ENCODE results near the gene PASK. TPM values are rescaled to one million over a fixed set of nuclear protein-coding genes. Genes with fewer than 3 reads are reported as not detected.

The PASK gene
- total RNA-seq, 1 donor from 2014 or later: 20.3 TPM

GRCh38 chr2:241091734-241092445 lies 57.4 kb downstream of the PASK start:
- Histone ChIP-seq H3F3A (ENCODE audit: low read depth) (peaks cover 4% of the 10 kb centered on the region), H3K27me3 (no peaks in the 10 kb centered on the region), H3K9me3 (ENCODE audit: low read depth) (no peaks in the 10 kb centered on the region), H4K20me1 (ENCODE audit: low read depth) (peaks cover 15% of the 10 kb centered on the region), H2AFZ (replicated peaks) (no peak overlapping the region), H3K79me2 (ENCODE audit: low read depth) (no peaks in the 10 kb centered on the region), H3K4me1 (no peaks in the 10 kb centered on the region), H3K36me3 (peaks cover 7% of the 10 kb centered on the region), H3K4me2 (no peak overlapping the region), H3K4me3 (no peak overlapping the region), H3K27ac (no peak overlapping the region), H3K9ac (no peak overlapping the region)
- no peak overlapping the region for H3K27ac Mint-ChIP-seq
- H3K4me3 Mint-ChIP-seq: no peak overlapping the region
- no peaks in the 10 kb centered on the region for H3K27me3 Mint-ChIP-seq (ENCODE audit: insufficient read depth, low read depth)
- peaks cover 19% of the 10 kb centered on the region for H3K36me3 Mint-ChIP-seq
- no peaks in the 10 kb centered on the region for H3K4me1 Mint-ChIP-seq
- no peaks in the 10 kb centered on the region for H3K9me3 Mint-ChIP-seq
- no peak for DNase-seq (ENCODE audit: low spot score)
- TF ChIP-seq EZH2 (IDR thresholded peaks at IDR 0.05) (no peak), EZH2phosphoT487 (IDR thresholded peaks at IDR 0.05) (no peak)
- TF ChIP-seq, protein P1, sequence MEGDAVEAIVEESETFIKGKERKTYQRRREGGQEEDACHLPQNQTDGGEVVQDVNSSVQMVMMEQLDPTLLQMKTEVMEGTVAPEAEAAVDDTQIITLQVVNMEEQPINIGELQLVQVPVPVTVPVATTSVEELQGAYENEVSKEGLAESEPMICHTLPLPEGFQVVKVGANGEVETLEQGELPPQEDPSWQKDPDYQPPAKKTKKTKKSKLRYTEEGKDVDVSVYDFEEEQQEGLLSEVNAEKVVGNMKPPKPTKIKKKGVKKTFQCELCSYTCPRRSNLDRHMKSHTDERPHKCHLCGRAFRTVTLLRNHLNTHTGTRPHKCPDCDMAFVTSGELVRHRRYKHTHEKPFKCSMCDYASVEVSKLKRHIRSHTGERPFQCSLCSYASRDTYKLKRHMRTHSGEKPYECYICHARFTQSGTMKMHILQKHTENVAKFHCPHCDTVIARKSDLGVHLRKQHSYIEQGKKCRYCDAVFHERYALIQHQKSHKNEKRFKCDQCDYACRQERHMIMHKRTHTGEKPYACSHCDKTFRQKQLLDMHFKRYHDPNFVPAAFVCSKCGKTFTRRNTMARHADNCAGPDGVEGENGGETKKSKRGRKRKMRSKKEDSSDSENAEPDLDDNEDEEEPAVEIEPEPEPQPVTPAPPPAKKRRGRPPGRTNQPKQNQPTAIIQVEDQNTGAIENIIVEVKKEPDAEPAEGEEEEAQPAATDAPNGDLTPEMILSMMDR (IDR thresholded peaks at IDR 0.05): no peak

GRCh38 chr2:241091201-241091600 lies 58.1 kb downstream of the PASK start:
- H3K4me3 ChIP-seq: no peak overlapping the region
- Mint-ChIP-seq H3K9me3 (peaks cover 2% of the 10 kb centered on the region), H3K27me3 (ENCODE audit: insufficient read depth, low read depth) (no peaks in the 10 kb centered on the region), H3K27ac (no peak overlapping the region), H3K4me3 (no peak overlapping the region), H3K36me3 (peaks cover 26% of the 10 kb centered on the region), H3K4me1 (no peaks in the 10 kb centered on the region)
- no peaks in the 10 kb centered on the region for H3K9me3 ChIP-seq (ENCODE audit: low read depth)
- no peak overlapping the region for H3K4me2 ChIP-seq
- H3K27ac ChIP-seq: no peak overlapping the region
- peaks cover 15% of the 10 kb centered on the region for H4K20me1 ChIP-seq (ENCODE audit: low read depth)
- no peak for TF ChIP-seq EZH2phosphoT487 (IDR thresholded peaks at IDR 0.05)
- TF ChIP-seq, protein P1 (IDR thresholded peaks at IDR 0.05): no peak
- TF ChIP-seq EZH2 (IDR thresholded peaks at IDR 0.05): no peak
- H3K36me3 ChIP-seq: peaks cover 7% of the 10 kb centered on the region
- H3F3A ChIP-seq (ENCODE audit: low read depth): peaks cover 4% of the 10 kb centered on the region
- no peaks in the 10 kb centered on the region for H3K27me3 ChIP-seq
- no peak for DNase-seq (ENCODE audit: low spot score)
- no peaks in the 10 kb centered on the region for H3K4me1 ChIP-seq
- no peak overlapping the region for H2AFZ ChIP-seq (replicated peaks)
- no peak overlapping the region for H3K9ac ChIP-seq
- H3K79me2 ChIP-seq (ENCODE audit: low read depth): no peaks in the 10 kb centered on the region

DNA sequence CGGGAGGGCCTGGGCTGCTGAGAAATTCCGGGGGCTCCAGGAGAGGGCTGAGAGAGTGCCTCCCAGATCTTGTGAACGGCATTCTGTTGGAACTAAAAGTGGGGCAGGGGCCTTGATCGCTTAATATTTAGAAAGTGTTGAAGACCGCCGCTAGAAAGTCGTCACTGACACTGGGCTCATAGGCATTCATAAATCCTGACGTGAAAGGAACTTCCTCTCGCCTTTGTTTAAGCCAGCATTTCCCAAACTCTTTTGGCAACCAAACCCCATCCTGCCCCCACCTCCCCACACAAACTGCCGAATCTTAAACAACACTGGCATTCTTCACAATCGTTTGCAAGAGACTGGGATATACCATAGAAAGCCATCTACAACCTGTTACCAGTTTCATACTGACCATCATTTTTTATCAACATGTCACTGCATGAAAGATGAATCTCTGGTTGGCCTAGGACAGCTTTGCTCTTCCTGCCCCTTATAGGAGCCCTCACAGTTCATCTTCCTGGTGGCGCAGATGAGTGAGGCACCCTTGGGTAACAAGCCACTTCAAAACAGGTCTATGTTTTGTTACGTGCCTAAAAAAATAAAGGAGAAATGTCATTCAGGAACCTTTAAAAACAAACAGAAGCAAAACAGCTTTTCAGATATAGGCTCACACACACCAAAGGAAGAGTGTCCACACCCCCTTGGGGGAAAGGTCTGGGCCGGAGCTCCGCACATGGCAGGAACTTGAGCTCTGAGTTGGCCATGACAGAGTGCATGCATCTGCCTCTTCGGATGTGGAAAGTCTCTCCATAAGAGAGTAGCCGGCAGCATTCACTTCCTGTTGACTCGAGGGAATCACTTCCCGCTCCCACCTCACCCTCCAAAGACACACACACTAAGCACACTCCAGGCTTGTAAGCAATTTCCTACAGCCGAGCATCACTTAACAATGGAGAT lies 60.2 kb downstream of the PASK start:
- Histone ChIP-seq H3K4me1 (no peaks in the 10 kb centered on the region), H3K27ac (no peak overlapping the region), H3K4me2 (no peak overlapping the region), H3K79me2 (ENCODE audit: low read depth) (no peaks in the 10 kb centered on the region), H2AFZ (replicated peaks) (no peak overlapping the region), H3F3A (ENCODE audit: low read depth) (no peaks in the 10 kb centered on the region), H4K20me1 (ENCODE audit: low read depth) (peaks cover 2% of the 10 kb centered on the region), H3K9me3 (ENCODE audit: low read depth) (no peaks in the 10 kb centered on the region), H3K36me3 (peaks cover 3% of the 10 kb centered on the region), H3K27me3 (no peaks in the 10 kb centered on the region), H3K4me3 (no peak overlapping the region), H3K9ac (no peak overlapping the region)
- no peak for DNase-seq (ENCODE audit: low spot score)
- no peak overlapping the region for H3K27ac Mint-ChIP-seq
- no peaks in the 10 kb centered on the region for H3K4me1 Mint-ChIP-seq
- TF ChIP-seq EZH2phosphoT487 (IDR thresholded peaks at IDR 0.05): no peak
- TF ChIP-seq, protein P1 (IDR thresholded peaks at IDR 0.05): no peak
- no peak for TF ChIP-seq EZH2 (IDR thresholded peaks at IDR 0.05)
- H3K9me3 Mint-ChIP-seq: peaks cover 10% of the 10 kb centered on the region
- no peaks in the 10 kb centered on the region for H3K27me3 Mint-ChIP-seq (ENCODE audit: insufficient read depth, low read depth)
- H3K36me3 Mint-ChIP-seq: peaks cover 30% of the 10 kb centered on the region
- no peak overlapping the region for H3K4me3 Mint-ChIP-seq

All from neural progenitor cell (in vitro differentiated cells).